GM18909 (cell line): ENCODE measurements around the gene MYH7B.

Experiments used
- ATAC-seq: cut with Tn5 transposase; IDR thresholded peaks from one replicate; pipeline ENCODE4 v1.9.1; 2021; ENCODE audit warnings: mild to moderate bottlenecking; ENCODE audit not compliant: unreplicated experiment, poor library complexity

The MYH7B gene

GRCh38 chr20:35002426-35003210, 47.0 kb downstream of the MYH7B start:
- no peak for ATAC-seq

- ATAC-seq, result no peak
These were observed 47.8 kb downstream of the MYH7B start for GRCh38 chr20:35003211-35004031.

GRCh38 chr20:35004051-35004725, 48.5 kb downstream of the MYH7B start:
- ATAC-seq, result no peak

- no peak for ATAC-seq
These were observed 49.2 kb downstream of the MYH7B start for GRCh38 chr20:35004749-35005462.
